Measurements from ENCODE around the gene PITPNC1. TPM values are rescaled to one million over a fixed set of nuclear protein-coding genes. Genes with fewer than 3 reads are reported as not detected.

Gene PITPNC1
- total and polyA plus RNA-seq, 2 donors (not counting 1 experiment from before 2014, with no cell fraction given) = 4.7 to 26.1 TPM

- Histone ChIP-seq H4K20me1 (ENCODE audit: control insufficient read depth, insufficient read depth, low read length, poor library complexity, severe bottlenecking) (no peaks in the 10 kb centered on the region), H3K9ac (ENCODE audit: low read length) (no peak overlapping the region), H3K36me3 (replicated peaks in 1 of 2; ENCODE audit: control extremely low read depth in 1 of 2, control insufficient read depth in 1 of 2, extremely low read depth in 1 of 2, insufficient read depth in 2 of 2, low read length in 1 of 2) (peaks cover 0 to 2% of the 10 kb centered on the region in 2 experiments), H3K27me3 (replicated peaks in 1 of 4; ENCODE audit: control extremely low read depth in 1 of 4, control insufficient read depth in 3 of 4, insufficient read depth in 4 of 4, low read length in 3 of 4) (no peaks in the 10 kb centered on the region), H3K4me1 (ENCODE audit: control insufficient read depth in 2 of 2, insufficient read depth in 2 of 2, low read length in 2 of 2) (no peaks in the 10 kb centered on the region), H3K79me2 (ENCODE audit: control insufficient read depth, insufficient read depth, low read length) (no peaks in the 10 kb centered on the region), H3K27ac (ENCODE audit: low read length in 2 of 2) (no peak overlapping the region), H3K9me3 (ENCODE audit: control extremely low read depth in 1 of 3, control insufficient read depth in 2 of 3, insufficient read depth in 1 of 3, low read length in 2 of 3) (no peaks in the 10 kb centered on the region), H3K4me2 (replicated peaks; ENCODE audit: low read depth, low read length, poor library complexity, severe bottlenecking) (no peak overlapping the region), H3K4me3 (ENCODE audit: control extremely low read depth in 1 of 5, extremely low read depth in 1 of 5, insufficient read depth in 1 of 5, low read depth in 2 of 5, low read length in 4 of 5) (no peak overlapping the region), H2AFZ (ENCODE audit: insufficient read depth, low read depth, low read length, poor library complexity, severe bottlenecking) (no peak overlapping the region)
- no peak for TF ChIP-seq EZH2 (IDR thresholded peaks at IDR 0.05; ENCODE audit: borderline replicate concordance, insufficient read depth, low read depth, low read length, poor library complexity, severe bottlenecking)
- TF ChIP-seq CTCF (IDR thresholded peaks at IDR 0.05) = no peak
- ATAC-seq (ENCODE audit: low read depth) (no peak), DNase-seq (no peak)
- Mint-ChIP-seq H3K27me3 (no peaks in the 10 kb centered on the region), H3K27ac (no peak overlapping the region), H3K4me3 (no peak overlapping the region), H3K4me1 (no peaks in the 10 kb centered on the region), H3K9me3 (ENCODE audit: insufficient read depth) (no peaks in the 10 kb centered on the region)
- CTCF ChIA-PET = no interaction called here
- 100% methylated on average over 3 of the region's 3 CpGs for WGBS (ENCODE audit: insufficient coverage)
- POLR2A ChIA-PET = no interaction called here
- intact Hi-C loops (cut with micrococcal nuclease) = no loop called here
Measured at GRCh38 chr17:67671493-67671892, 294.4 kb downstream of the PITPNC1 start.

GRCh38 chr17:67672592-67673335 is 295.7 kb downstream of the PITPNC1 start:
- Mint-ChIP-seq H3K27me3 (no peaks in the 10 kb centered on the region), H3K4me1 (no peaks in the 10 kb centered on the region), H3K4me3 (no peak overlapping the region), H3K27ac (no peak overlapping the region), H3K9me3 (ENCODE audit: insufficient read depth) (no peaks in the 10 kb centered on the region)
- no peak for ATAC-seq (ENCODE audit: low read depth)
- CTCF ChIA-PET = no interaction called here
- Histone ChIP-seq H3K4me2 (replicated peaks; ENCODE audit: low read depth, low read length, poor library complexity, severe bottlenecking) (no peak overlapping the region), H3K9me3 (ENCODE audit: control extremely low read depth in 1 of 3, control insufficient read depth in 2 of 3, insufficient read depth in 1 of 3, low read length in 2 of 3) (no peaks in the 10 kb centered on the region), H2AFZ (ENCODE audit: insufficient read depth, low read depth, low read length, poor library complexity, severe bottlenecking) (no peak overlapping the region), H3K4me1 (ENCODE audit: control insufficient read depth in 2 of 2, insufficient read depth in 2 of 2, low read length in 2 of 2) (no peaks in the 10 kb centered on the region), H3K36me3 (replicated peaks in 1 of 2; ENCODE audit: control extremely low read depth in 1 of 2, control insufficient read depth in 1 of 2, extremely low read depth in 1 of 2, insufficient read depth in 2 of 2, low read length in 1 of 2) (peaks cover 0 to 2% of the 10 kb centered on the region in 2 experiments), H3K27ac (ENCODE audit: low read length in 2 of 2) (no peak overlapping the region), H3K79me2 (ENCODE audit: control insufficient read depth, insufficient read depth, low read length) (no peaks in the 10 kb centered on the region), H3K4me3 (ENCODE audit: control extremely low read depth in 1 of 5, extremely low read depth in 1 of 5, insufficient read depth in 1 of 5, low read depth in 2 of 5, low read length in 4 of 5) (no peak overlapping the region), H4K20me1 (ENCODE audit: control insufficient read depth, insufficient read depth, low read length, poor library complexity, severe bottlenecking) (no peaks in the 10 kb centered on the region), H3K27me3 (replicated peaks in 1 of 4; ENCODE audit: control extremely low read depth in 1 of 4, control insufficient read depth in 3 of 4, insufficient read depth in 4 of 4, low read length in 3 of 4) (no peaks in the 10 kb centered on the region), H3K9ac (ENCODE audit: low read length) (no peak overlapping the region)
- intact Hi-C loops (cut with micrococcal nuclease) = no loop called here
- POLR2A ChIA-PET = no interaction called here
- DNase-seq = no peak
- no peak for TF ChIP-seq EZH2 (IDR thresholded peaks at IDR 0.05; ENCODE audit: borderline replicate concordance, insufficient read depth, low read depth, low read length, poor library complexity, severe bottlenecking)
- WGBS (ENCODE audit: insufficient coverage) = no CpG with 5 or more reads among the region's 10 CpGs
